ENCODE data around the gene GRIA3.

GRIA3 gene

DNA sequence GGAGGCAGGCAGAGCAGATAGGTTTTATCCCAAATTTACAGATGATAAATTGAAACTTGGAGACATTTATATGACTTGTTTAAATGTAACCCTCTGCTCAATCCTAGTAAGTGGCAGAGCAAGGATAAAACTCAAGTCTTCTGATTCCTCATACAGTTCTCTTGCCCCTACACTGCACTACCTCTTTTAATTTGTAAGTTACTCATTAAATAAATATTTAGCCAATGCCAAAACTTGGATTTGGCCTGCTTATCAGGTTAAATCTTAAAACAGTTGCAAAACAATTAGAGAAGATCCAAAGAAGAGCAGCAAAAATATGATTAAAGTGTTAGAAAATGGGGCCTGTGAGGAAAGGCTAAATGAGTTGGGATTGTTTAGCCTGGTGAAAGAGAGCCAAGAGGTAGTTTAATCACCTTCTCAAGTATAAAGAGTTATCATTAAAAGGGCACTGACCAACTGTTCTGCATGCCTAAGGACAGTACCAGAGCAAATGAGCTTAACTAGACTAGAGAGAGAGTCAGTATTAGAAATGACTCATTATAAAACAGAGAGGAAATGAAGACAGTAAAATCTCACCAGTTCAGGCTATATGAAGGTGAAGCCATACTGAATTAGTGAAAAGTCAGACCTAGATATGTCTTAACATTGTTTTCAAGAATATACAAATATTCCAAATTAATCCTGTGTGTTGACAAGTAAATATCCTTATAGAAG is 146.3 kb downstream of the GRIA3 start:
- FAIRE-seq: peak; percentile 17
- TF ChIP-seq TAF1 (IDR thresholded peaks at IDR 0.05; ENCODE audit: borderline replicate concordance, low read depth, low read length): no peak
- no peak for TF ChIP-seq POLR2A (IDR thresholded peaks at IDR 0.05; ENCODE audit: low read depth, low read length)
- no peak for TF ChIP-seq POLR2AphosphoS5 (IDR thresholded peaks at IDR 0.05; ENCODE audit: low read depth, low read length)
- no peak for DNase-seq (ENCODE audit: insufficient read length)

- peak; percentile 33 for FAIRE-seq
- DNase-seq (ENCODE audit: insufficient read length): no peak
- no peak for TF ChIP-seq POLR2AphosphoS5 (IDR thresholded peaks at IDR 0.05; ENCODE audit: low read depth, low read length)
- no peak for TF ChIP-seq POLR2A (IDR thresholded peaks at IDR 0.05; ENCODE audit: low read depth, low read length)
- TF ChIP-seq TAF1 (IDR thresholded peaks at IDR 0.05; ENCODE audit: borderline replicate concordance, low read depth, low read length): no peak
Observed at GRCh38 chrX:123331349-123331748, 147.3 kb downstream of the GRIA3 start.

- TF ChIP-seq POLR2A (IDR thresholded peaks at IDR 0.05; ENCODE audit: low read depth, low read length) (no peak), POLR2AphosphoS5 (IDR thresholded peaks at IDR 0.05; ENCODE audit: low read depth, low read length) (no peak), TAF1 (IDR thresholded peaks at IDR 0.05; ENCODE audit: borderline replicate concordance, low read depth, low read length) (no peak)
- FAIRE-seq: peak; percentile 48
- DNase-seq (ENCODE audit: insufficient read length): no peak
Observed at GRCh38 chrX:123331859-123332258, 147.8 kb downstream of the GRIA3 start.

GRCh38 chrX:123336666-123337065 is 152.6 kb downstream of the GRIA3 start:
- FAIRE-seq: no peak
- no peak for TF ChIP-seq POLR2AphosphoS5 (IDR thresholded peaks at IDR 0.05; ENCODE audit: low read depth, low read length)
- TF ChIP-seq POLR2A (IDR thresholded peaks at IDR 0.05; ENCODE audit: low read depth, low read length): no peak
- no peak for TF ChIP-seq TAF1 (IDR thresholded peaks at IDR 0.05; ENCODE audit: borderline replicate concordance, low read depth, low read length)
- no peak for DNase-seq (ENCODE audit: insufficient read length)

DNA sequence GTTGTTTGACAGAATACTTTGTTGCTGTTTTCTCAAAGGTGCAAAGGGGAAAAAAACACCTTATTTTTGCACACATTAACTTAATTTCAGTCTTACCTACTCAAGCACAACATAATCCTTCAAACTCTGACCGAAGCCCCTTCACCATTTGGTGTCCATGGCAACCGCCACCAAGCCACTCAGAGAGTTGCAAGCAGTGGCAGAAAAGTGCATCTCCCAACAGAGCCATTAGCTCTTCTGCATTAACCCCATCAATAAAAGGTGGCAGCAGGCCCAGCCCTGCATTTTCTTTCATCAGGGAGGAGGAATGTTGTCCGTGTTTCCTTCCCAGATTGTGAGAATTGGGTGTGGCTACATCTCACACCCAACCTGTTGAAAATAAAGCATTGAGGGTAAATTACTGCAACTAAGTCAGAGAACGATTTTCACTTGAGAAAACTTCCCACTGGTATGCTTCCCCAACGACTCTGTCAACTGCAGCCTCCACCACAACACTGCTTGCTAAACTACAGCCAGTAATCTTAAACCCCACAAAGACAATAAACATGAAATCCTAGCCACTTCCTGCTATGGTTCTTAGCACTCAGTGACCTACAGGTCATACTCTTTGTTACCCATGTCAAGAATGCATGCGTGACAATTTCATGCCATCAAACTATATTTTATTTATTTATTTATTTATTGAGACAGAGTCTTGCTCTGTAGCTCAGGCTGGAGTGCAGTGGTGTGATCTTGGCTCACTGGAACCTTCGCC is 154.0 kb downstream of the GRIA3 start:
- TF ChIP-seq POLR2A (IDR thresholded peaks at IDR 0.05; ENCODE audit: low read depth, low read length) (no peak), TAF1 (IDR thresholded peaks at IDR 0.05; ENCODE audit: borderline replicate concordance, low read depth, low read length) (no peak), POLR2AphosphoS5 (IDR thresholded peaks at IDR 0.05; ENCODE audit: low read depth, low read length) (no peak)
- FAIRE-seq (no peak), DNase-seq (ENCODE audit: insufficient read length) (no peak)

DNA sequence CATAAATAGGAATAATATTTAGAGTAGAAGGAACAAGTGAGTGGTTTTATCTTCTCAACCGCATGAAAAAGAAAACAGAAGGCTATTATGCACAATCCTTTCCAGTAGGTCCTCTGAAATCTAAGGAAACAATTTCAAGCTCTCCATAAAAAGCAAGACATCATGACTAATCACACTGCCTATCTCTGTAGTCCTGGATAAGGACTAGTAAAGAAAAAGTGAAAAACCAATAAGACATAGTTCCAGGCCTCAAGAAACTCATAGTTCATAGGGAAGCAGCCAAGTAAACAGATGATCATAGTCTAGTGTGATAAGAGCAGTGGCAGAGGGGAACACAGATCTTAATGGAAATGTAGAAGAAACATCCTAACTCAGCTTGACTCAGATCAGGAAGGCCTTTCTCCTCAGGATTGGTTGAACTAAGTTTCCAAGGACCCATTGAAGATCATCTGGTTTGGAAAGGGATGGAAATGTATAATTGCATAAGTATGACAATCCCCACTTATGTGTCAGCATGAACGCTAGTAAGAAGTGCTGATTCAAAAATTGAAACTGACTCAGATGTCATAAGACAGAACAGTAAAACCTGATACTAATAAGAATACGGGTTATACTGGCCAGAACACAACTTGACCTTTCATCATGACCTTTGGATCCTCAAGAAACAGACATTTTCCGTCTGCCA is 155.3 kb downstream of the GRIA3 start:
- DNase-seq (ENCODE audit: insufficient read length) (no peak), FAIRE-seq (peak; percentile 79)
- no peak for TF ChIP-seq TAF1 (IDR thresholded peaks at IDR 0.05; ENCODE audit: borderline replicate concordance, low read depth, low read length)
- TF ChIP-seq POLR2A (IDR thresholded peaks at IDR 0.05; ENCODE audit: low read depth, low read length): no peak
- no peak for TF ChIP-seq POLR2AphosphoS5 (IDR thresholded peaks at IDR 0.05; ENCODE audit: low read depth, low read length)

DNA sequence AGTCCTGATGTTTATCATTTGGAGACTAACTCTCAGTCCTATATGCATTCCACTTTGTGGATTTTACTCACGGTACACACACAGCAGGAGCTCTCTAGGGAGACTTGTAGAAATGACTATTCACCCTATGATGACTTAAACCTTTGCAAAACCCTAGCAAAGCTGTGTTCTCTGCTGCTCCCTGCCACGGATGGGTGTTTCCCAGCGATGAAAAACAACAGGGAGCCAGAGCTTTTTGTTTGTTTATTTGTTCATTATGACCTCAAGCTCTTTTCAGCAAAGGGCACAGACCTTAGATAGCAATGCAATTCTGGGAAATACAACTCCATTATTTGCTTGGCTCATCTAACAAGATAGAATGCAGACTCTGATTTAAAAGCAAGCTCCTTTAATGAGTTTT is 156.6 kb downstream of the GRIA3 start:
- FAIRE-seq (no peak), DNase-seq (ENCODE audit: insufficient read length) (no peak)
- TF ChIP-seq POLR2AphosphoS5 (IDR thresholded peaks at IDR 0.05; ENCODE audit: low read depth, low read length) (no peak), POLR2A (IDR thresholded peaks at IDR 0.05; ENCODE audit: low read depth, low read length) (no peak), TAF1 (IDR thresholded peaks at IDR 0.05; ENCODE audit: borderline replicate concordance, low read depth, low read length) (no peak)

DNA sequence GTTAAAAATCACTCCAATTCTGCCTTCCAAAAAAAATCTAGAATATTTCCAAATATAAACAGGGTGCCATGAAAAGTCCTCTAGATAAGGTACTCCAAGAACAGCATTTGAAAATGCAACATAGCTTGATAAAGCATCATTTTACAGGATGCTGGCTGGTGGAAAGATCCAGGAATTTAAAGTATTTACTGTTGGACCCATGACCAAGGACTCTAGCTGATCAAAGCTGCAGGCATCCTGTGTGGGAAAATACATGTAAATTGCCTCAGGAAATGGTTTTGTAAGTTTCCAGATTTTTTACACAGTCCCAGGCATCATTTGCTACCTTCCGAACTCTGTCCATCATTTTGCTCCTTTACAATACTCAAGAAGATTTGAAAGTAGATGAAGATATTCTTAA is 164.4 kb downstream of the GRIA3 start:
- DNase-seq (ENCODE audit: insufficient read length) (no peak), FAIRE-seq (no peak)
- no peak for TF ChIP-seq POLR2AphosphoS5 (IDR thresholded peaks at IDR 0.05; ENCODE audit: low read depth, low read length)
- no peak for TF ChIP-seq POLR2A (IDR thresholded peaks at IDR 0.05; ENCODE audit: low read depth, low read length)
- TF ChIP-seq TAF1 (IDR thresholded peaks at IDR 0.05; ENCODE audit: borderline replicate concordance, low read depth, low read length): no peak

DNA sequence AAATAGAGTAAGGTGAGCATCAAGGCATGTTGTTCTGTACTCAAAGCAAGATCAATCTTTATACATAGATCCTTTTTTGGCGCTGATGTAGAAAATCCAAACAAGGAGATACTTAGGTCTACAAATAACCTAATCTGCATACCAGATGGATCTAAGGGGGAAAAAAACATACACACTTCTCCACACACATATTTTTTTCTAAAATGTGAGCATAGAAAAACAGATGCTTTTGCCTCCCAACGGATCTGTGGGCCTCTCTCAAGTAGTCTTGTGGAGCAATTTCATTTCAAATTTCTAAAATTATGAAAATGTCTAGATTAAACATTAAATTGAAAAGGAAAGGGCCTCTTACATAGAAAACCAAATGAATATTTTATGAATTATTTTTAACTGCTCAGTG is 166.1 kb downstream of the GRIA3 start:
- DNase-seq (ENCODE audit: insufficient read length): no peak
- FAIRE-seq: no peak
- TF ChIP-seq POLR2A (IDR thresholded peaks at IDR 0.05; ENCODE audit: low read depth, low read length) (no peak), TAF1 (IDR thresholded peaks at IDR 0.05; ENCODE audit: borderline replicate concordance, low read depth, low read length) (no peak), POLR2AphosphoS5 (IDR thresholded peaks at IDR 0.05; ENCODE audit: low read depth, low read length) (no peak)

DNA sequence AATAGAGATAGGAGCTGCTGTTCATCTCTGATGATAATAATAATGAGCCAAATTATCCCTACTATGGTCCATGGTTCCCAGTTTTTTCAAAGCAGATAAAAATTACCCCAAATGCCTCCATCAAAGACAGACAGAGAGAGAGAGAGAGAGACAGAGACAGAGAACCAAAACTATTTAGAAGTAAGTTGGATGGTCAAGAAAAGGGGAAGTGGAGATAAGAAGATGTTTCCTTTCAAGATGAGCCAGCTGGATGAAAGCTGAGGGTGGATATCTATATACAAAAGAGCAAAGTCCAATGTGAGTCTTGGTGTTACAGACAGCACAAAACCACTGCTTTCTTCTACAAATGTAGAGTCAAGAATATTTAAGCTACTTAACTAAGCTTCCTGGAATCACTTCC is 173.9 kb downstream of the GRIA3 start:
- peak; percentile 89 for FAIRE-seq
- no peak for TF ChIP-seq POLR2A (IDR thresholded peaks at IDR 0.05; ENCODE audit: low read depth, low read length)
- TF ChIP-seq POLR2AphosphoS5 (IDR thresholded peaks at IDR 0.05; ENCODE audit: low read depth, low read length): no peak
- no peak for TF ChIP-seq TAF1 (IDR thresholded peaks at IDR 0.05; ENCODE audit: borderline replicate concordance, low read depth, low read length)
- no peak for DNase-seq (ENCODE audit: insufficient read length)

GRCh38 chrX:123358457-123358856 is 174.4 kb downstream of the GRIA3 start:
- TF ChIP-seq TAF1 (IDR thresholded peaks at IDR 0.05; ENCODE audit: borderline replicate concordance, low read depth, low read length): no peak
- TF ChIP-seq POLR2AphosphoS5 (IDR thresholded peaks at IDR 0.05; ENCODE audit: low read depth, low read length): no peak
- TF ChIP-seq POLR2A (IDR thresholded peaks at IDR 0.05; ENCODE audit: low read depth, low read length): no peak
- DNase-seq (ENCODE audit: insufficient read length) (no peak), FAIRE-seq (peak; percentile 40)

Measured in GM12892 (cell line).